ENCODE data around the gene NXNL1.

The NXNL1 gene

DNA sequence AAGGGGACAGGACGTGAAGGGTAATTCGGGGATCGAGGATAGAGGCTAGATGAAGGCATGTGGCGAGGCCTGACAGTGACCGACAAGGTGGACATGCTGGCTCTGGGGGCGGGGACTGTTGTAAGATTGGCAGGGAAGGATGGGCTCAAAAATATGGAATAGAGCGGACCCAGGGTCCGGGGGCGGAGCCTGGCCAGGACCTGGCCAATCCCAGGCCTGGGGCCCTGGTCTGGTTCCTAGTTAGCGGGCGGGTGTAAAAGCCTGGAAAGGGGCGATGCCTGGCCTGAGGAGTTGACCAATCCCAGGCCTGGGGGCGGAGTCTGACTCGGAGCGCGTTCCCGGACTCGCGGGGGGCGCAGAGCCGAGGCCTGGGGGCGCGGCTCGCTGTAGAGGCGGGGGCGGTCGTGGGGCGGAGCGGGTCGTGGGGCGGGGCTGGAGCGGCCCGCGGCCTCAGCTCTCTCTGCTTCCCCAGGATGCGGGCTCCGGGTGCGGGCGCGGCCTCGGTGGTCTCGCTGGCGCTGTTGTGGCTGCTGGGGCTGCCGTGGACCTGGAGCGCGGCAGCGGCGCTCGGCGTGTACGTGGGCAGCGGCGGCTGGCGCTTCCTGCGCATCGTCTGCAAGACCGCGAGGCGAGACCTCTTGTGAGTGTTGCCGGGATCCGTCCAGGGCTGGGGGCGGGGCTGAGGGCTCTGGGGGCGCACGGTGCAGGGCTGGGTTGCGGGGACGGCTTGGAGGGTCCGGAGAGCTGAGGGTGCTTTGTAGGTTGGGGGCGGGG, 9.5 kb upstream of the NXNL1 start, which contains the start of gene SLC27A1:
TSS of gene SLC27A1 (plus strand) at position 457 of the 774 bp plus-strand sequence. CDS start at position 474, 17 bp downstream.
- TF ChIP-seq ZFX (IDR thresholded peaks at IDR 0.05): no peak
- TF ChIP-seq, protein P1, sequence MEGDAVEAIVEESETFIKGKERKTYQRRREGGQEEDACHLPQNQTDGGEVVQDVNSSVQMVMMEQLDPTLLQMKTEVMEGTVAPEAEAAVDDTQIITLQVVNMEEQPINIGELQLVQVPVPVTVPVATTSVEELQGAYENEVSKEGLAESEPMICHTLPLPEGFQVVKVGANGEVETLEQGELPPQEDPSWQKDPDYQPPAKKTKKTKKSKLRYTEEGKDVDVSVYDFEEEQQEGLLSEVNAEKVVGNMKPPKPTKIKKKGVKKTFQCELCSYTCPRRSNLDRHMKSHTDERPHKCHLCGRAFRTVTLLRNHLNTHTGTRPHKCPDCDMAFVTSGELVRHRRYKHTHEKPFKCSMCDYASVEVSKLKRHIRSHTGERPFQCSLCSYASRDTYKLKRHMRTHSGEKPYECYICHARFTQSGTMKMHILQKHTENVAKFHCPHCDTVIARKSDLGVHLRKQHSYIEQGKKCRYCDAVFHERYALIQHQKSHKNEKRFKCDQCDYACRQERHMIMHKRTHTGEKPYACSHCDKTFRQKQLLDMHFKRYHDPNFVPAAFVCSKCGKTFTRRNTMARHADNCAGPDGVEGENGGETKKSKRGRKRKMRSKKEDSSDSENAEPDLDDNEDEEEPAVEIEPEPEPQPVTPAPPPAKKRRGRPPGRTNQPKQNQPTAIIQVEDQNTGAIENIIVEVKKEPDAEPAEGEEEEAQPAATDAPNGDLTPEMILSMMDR (conservative IDR thresholded peaks at IDR 0.05): no peak
- H3K27ac ChIP-seq: peak within 1 kb of the TSS; percentile 55

DNA sequence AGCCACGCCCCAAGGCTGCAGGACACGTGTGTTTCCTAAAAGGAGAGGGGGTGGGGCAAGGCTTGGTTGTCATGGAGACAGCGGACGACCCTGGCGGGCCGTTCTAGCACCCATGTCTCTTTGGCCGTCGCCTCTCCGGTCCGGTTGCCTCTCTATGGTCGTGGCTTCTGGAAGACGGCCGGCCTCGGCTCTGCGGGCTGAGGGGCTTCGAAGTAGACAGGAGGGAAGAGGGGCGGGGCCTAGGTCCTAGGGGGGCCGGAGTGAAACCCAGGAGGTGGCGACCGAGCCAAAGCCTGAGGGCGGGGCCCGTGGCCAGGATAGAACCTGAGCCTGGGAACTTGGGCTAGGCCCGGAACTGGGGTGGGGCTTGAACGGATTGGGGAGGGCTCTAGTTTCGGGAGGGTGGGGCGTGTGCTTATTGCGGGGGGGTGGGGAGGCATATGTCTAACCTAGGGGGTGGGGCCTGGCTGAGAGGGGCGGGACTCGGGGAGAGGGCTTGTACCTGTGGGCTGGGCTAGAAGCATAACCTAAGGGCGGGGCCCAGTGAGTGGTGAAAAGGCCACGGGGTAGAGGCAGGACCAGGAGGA, 8.8 kb upstream of the NXNL1 start:
- TF ChIP-seq ZFX (IDR thresholded peaks at IDR 0.05): no peak
- TF ChIP-seq, protein P1 (conservative IDR thresholded peaks at IDR 0.05): no peak
- peak overlapping the region; percentile 55 for H3K27ac ChIP-seq

DNA sequence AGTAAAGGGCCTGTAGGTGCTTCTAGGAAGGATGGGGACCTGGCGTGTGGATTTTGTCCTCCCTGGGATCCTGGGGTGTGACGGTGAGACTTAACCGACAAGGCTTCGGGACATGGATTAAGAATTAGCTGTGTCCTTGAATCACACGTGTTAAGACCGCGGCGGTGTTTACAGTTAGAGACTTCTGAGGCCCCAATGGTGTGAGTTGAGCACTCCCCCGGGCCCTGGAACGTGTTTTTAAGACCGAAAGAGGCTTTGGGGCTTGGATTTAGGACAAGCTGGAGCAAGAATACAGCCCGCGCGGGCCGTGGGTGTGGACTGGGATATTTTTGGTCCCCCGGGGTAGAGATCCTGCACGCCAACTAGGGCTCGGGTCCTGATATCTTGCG, 8.4 kb upstream of the NXNL1 start:
- TF ChIP-seq, protein P1 (conservative IDR thresholded peaks at IDR 0.05): no peak
- TF ChIP-seq ZFX (IDR thresholded peaks at IDR 0.05): no peak
- H3K27ac ChIP-seq: peak overlapping the region; percentile 55

DNA sequence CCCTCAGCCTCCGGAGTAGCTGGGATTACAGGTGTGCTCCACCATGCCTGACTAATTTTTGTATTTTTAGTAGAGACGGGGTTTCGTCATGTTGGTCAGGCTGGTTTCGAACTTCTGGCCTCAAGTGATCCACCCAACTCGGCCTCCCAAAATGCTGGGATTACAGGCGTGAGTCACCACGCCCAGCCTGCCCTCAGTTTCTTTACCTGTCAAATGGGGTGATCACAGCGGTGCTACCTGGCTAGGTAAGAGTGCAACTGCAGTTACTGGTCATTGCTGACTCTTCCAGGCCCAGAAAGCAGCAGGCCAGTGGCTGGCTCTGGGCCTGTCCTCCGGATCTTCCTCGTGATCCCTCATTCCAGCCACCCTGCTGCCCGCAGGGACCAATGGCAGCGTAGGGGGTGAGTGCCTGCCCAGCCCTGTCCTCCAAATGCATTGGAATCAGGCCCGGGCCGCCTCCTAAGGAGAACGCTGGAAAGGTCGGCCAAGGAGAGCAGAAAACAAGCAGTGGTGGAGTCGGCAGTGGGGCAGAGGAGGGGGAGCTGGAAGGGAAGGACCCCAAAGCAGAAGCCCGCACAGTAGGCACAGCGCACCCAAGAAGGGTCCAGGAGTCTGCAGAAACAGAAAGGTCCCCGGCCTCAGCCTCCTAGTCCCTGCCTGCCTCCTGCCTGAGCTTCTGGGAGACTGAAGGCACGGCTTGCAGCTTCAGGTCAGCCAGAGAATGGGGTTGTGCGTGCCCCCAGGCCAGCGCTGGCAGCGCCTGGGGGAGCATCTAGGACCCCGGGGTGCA, 7.8 kb upstream of the NXNL1 start:
- H3K27ac ChIP-seq: peak overlapping the region; percentile 55
- TF ChIP-seq, protein P1 (conservative IDR thresholded peaks at IDR 0.05): no peak
- TF ChIP-seq ZFX (IDR thresholded peaks at IDR 0.05): no peak

DNA sequence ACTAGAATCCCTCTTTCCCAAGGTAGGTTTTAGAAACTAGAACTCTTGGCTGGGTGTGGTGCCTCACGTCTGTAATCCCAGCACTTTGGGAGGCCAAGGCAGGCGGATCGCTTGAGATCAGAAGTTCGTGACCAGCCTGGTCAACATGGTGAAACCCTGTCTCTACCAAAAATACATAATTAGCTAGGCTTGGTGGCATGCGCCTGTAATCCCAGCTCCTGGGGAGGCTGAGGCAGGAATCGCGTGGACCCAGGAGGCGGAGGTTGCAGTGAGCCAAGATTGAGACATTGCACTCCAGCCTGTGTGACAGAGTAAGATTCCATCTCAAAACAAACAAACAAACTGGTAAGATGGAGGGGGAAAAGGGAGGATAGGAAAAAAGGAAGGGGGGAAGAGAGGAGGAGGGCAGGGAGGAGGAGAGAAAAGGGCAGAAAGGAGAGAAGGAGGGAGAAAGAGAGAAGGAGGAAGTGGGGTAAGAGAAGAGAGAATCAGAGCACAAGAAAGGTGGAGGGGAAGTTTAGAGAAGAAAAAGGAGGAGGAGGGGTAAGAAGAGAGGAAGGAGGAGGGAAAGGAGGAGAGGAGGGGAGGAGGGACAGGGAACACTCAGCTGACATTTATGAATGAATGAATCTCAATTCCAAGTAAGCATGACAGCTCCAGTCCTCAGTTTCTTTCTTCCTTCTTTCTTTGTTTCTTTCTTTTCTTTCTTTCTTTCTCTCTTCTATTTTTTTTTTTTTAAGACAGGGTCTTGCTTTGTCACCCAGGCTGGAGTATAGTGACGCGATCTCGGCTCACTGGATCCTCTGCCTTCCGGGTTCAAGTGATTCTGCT, 7.0 kb upstream of the NXNL1 start:
- TF ChIP-seq, protein P1 (conservative IDR thresholded peaks at IDR 0.05): no peak
- TF ChIP-seq ZFX (IDR thresholded peaks at IDR 0.05): no peak
- H3K27ac ChIP-seq: 0 out of 2 replicates have a peak overlapping the region, but pooled peaks have one; percentile 55

DNA sequence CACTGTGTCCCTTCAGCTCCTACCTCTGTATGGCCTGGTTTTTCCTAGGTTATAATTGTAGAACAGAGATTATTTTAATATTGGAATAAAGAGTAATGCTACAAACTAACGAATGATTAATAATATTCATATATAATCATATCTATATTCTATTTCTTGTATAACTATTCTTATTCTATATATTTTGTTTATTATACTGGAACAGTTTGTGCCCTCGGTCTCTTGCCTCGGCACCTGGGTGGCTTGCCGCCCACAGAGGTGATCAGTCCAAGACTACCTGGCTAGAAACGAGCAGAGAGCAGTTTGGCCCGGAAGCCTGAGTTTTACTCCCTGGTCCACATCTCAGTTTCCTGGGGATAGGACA, 5.7 kb upstream of the NXNL1 start:
- H3K27ac ChIP-seq: no peak overlapping the region
- TF ChIP-seq, protein P1 (conservative IDR thresholded peaks at IDR 0.05): no peak; the same call in 1 of the 2 replicates
- no peak for TF ChIP-seq ZFX (IDR thresholded peaks at IDR 0.05)

Measured in C4-2B (cell line).